A549 (cell line): Measurements from ENCODE around the gene TNS1. TPM values are rescaled to one million over a fixed set of nuclear protein-coding genes. Genes with fewer than 3 reads are reported as not detected.
"Not testable (repeated sequence)": the region's sequence is repeated elsewhere in the genome, so short reads cannot be mapped to it uniquely, and the experiment has no call there.

Experiments used
- ATAC-seq, 2 experiments: fragments of 200-7000 bp in 1 of 2; fragments of >200 bp in 1 of 2; cut with Nextera tagmentation in 1 of 2; cut with Tn5 transposase in 1 of 2; 3 replicates each; pipeline versions ENCODE4 v1.8.0 to v1.9.1; 2018 to 2020; ENCODE audit warnings: mild to moderate bottlenecking in 1 of 2, moderate library complexity in 1 of 2
- CTCF ChIA-PET: fragments of 300-600 bp; sonication (Branson Sonifier 250); formaldehyde crosslinking; extraction: SDS; loops from one replicate; lab custom pipeline; 2021; ENCODE audit warnings: antibody characterized with exemption, inconsistent platforms; lab: Yijun Ruan, JAX
- POLR2A ChIA-PET: fragments of 350-600 bp; formaldehyde crosslinking; extraction: SDS; loops from one replicate; lab custom pipeline; 2021; ENCODE audit warnings: antibody characterized with exemption, inconsistent platforms; lab: Yijun Ruan, JAX
- DNase-seq, 2 experiments: peaks; one replicate each; pipeline versions ENCODE4 v3.0.0 to v3.0.0-alpha.2; 2011 to 2016; ENCODE audit warnings: low read depth in 1 of 2, low spot score in 1 of 2
- FAIRE-seq: peaks from 2 replicates; lab custom pipeline; 2011; peaks lifted over from hg19 to GRCh38; lab: Jason Lieb, UNC
- H3K27ac ChIP-seq, 2 experiments: fragments of >200 bp; sonication (Bioruptor Twin); formaldehyde crosslinking; 3 replicates each; pipeline ENCODE4 v1.5.1; 2016 to 2017
- H3K4me1 ChIP-seq: fragments of >200 bp; sonication (Bioruptor Twin); formaldehyde crosslinking; 3 replicates; pipeline ENCODE4 v1.6.1; 2016
- H3K4me2 ChIP-seq: fragments of >200 bp; sonication (Bioruptor Twin); formaldehyde crosslinking; 3 replicates; pipeline ENCODE4 v1.6.1; 2016
- H3K4me3 ChIP-seq: fragments of >200 bp; sonication (Bioruptor Twin); formaldehyde crosslinking; 3 replicates; pipeline ENCODE4 v1.5.1; 2016
- H3K9me3 ChIP-seq: fragments of >200 bp; sonication (Bioruptor Twin); formaldehyde crosslinking; 3 replicates; pipeline ENCODE4 v1.6.1; 2016
- CEBPB ChIP-seq, 2 experiments: fragments of >200 bp in 1 of 2; sonication (Bioruptor Twin) in 1 of 2; formaldehyde crosslinking in 1 of 2; IDR thresholded peaks; 2 replicates each; pipeline ENCODE4 v1.6.1; 2012 to 2016
- CHD4 ChIP-seq: fragments of 200-600 bp; sonication (generic); IDR thresholded peaks from 2 replicates; pipeline ENCODE4 v1.6.1; 2016; ENCODE audit warnings: antibody characterized with exemption, mild to moderate bottlenecking, borderline replicate concordance
- ELK1 ChIP-seq: fragments of 150-350 bp; IDR thresholded peaks from 2 replicates; pipeline ENCODE4 v1.6.1; 2014; ENCODE audit warnings: low read depth, mild to moderate bottlenecking, low read length
- HDAC2 ChIP-seq: fragments of 200-600 bp; sonication (generic); IDR thresholded peaks from 2 replicates; pipeline ENCODE4 v1.6.1; 2016
- HES2 ChIP-seq: fragments of >200 bp; sonication (Bioruptor Twin); formaldehyde crosslinking; IDR thresholded peaks from 2 replicates; pipeline ENCODE4 v1.6.1; 2016
- HEYL ChIP-seq: fragments of 250-450 bp; sonication (Bioruptor Pico); IDR thresholded peaks from 2 replicates; pipeline ENCODE4 v1.8.0; 2021; ENCODE audit warnings: mild to moderate bottlenecking, moderate library complexity
- HOXB5 ChIP-seq: fragments of 250-450 bp; sonication (Bioruptor Pico); IDR thresholded peaks from 2 replicates; pipeline ENCODE4 v1.5.0; 2020; ENCODE audit warnings: mild to moderate bottlenecking, moderate library complexity
- JUN ChIP-seq, 2 experiments: fragments of >200 bp; sonication (Bioruptor Twin); formaldehyde crosslinking; IDR thresholded peaks; 2 replicates in 1 of 2; 3 replicates in 1 of 2; pipeline ENCODE4 v1.6.1; 2016 to 2017
- NPAS2 ChIP-seq: fragments of 250-450 bp; sonication (Bioruptor Pico); IDR thresholded peaks from 2 replicates; pipeline ENCODE4 v1.8.0; 2022; ENCODE audit warnings: mild to moderate bottlenecking, moderate library complexity, borderline replicate concordance
- NR3C1 ChIP-seq: fragments of >200 bp; sonication (Bioruptor Twin); formaldehyde crosslinking; IDR thresholded peaks from 3 replicates; pipeline ENCODE4 v1.6.1; 2017
- PBX3 ChIP-seq: IDR thresholded peaks from 2 replicates; pipeline ENCODE4 v1.6.1; 2012
- PHF8 ChIP-seq: fragments of 200-600 bp; sonication (generic); IDR thresholded peaks from 2 replicates; pipeline ENCODE4 v1.6.1; 2016; ENCODE audit warnings: low read depth, mild to moderate bottlenecking, antibody characterized with exemption, moderate library complexity, borderline replicate concordance
- POLR2AphosphoS2 ChIP-seq: conservative IDR thresholded peaks from 2 replicates; pipeline ENCODE4 v1.6.1; 2012; ENCODE audit warnings: low read length, improper control_type of control experiment, inconsistent platforms
- RAD21 ChIP-seq, 2 experiments: fragments of >200 bp in 1 of 2; sonication (Bioruptor Twin) in 1 of 2; formaldehyde crosslinking in 1 of 2; IDR thresholded peaks in 1 of 2; conservative IDR thresholded peaks in 1 of 2; 2 replicates in 1 of 2; 3 replicates in 1 of 2; pipeline ENCODE4 v1.6.1; 2012 to 2018; ENCODE audit warnings: inconsistent platforms in 1 of 2
- RNF2 ChIP-seq: fragments of 200-600 bp; sonication (generic); IDR thresholded peaks from 2 replicates; pipeline ENCODE4 v1.6.1; 2016; ENCODE audit warnings: low read depth, mild to moderate bottlenecking, antibody characterized with exemption, moderate library complexity, borderline replicate concordance
- SREBF2 ChIP-seq: fragments of 450-650 bp; IDR thresholded peaks from 2 replicates; pipeline ENCODE4 v1.6.1; 2014; ENCODE audit warnings: mild to moderate bottlenecking, moderate library complexity
- TFCP2L1 ChIP-seq: fragments of 250-450 bp; sonication (Bioruptor Pico); IDR thresholded peaks from 2 replicates; pipeline ENCODE4 v1.5.0; 2021; ENCODE audit warnings: mild to moderate bottlenecking
- ZC3H11A ChIP-seq: fragments of 450-650 bp; IDR thresholded peaks from 2 replicates; pipeline ENCODE4 v1.6.1; 2014; ENCODE audit warnings: antibody characterized with exemption, mild to moderate bottlenecking
- ZFP36 ChIP-seq: fragments of 450-650 bp; IDR thresholded peaks from 2 replicates; pipeline ENCODE4 v1.6.1; 2014; ENCODE audit warnings: borderline replicate concordance; ENCODE audit not compliant: partially characterized antibody
- ZNF302 ChIP-seq: fragments of 250-450 bp; sonication (Bioruptor Pico); IDR thresholded peaks from 2 replicates; pipeline ENCODE4 v1.9.0; 2021; ENCODE audit warnings: inconsistent platforms, mild to moderate bottlenecking, moderate library complexity
- WGBS: methylation state at CpG from one replicate; pipeline ENCODE4 v1.1.6; 2017; ENCODE audit errors: missing lambda C conversion rate; 5-methylcytosine and 5-hydroxymethylcytosine counted together
- polyA plus RNA-seq, 4 experiments: library from polyadenylated mRNA; depleted of rRNA in 3 of 4; stranded (reverse); fragments of >200 nt; fragmentation: RNase III in 1 of 4; extraction: RNeasy Plus Mini Kit Qiagen cat#74134 plus additional on column Dnase treatment in 1 of 4; gene quantifications; 2 replicates in 3 of 4; 3 replicates in 1 of 4; pipeline ENCODE4 v1.2.3, GENCODE V29; 2011 to 2017
- TF ChIP-seq, protein P1 (sequence below): IDR thresholded peaks from 2 replicates; pipeline ENCODE4 v1.6.1; 2012; ENCODE audit warnings: low read depth, borderline replicate concordance
- TF ChIP-seq, protein P2 (sequence below): fragments of 450-650 bp; IDR thresholded peaks from 2 replicates; pipeline ENCODE4 v1.6.1; 2014; ENCODE audit warnings: antibody characterized with exemption

Gene TNS1
- polyA plus RNA-seq, 2 of the 4 experiments (the other 2 are of a cell fraction) = 4.9 to 10.6 TPM

- POLR2A ChIA-PET = no interaction called here
- no peak for ATAC-seq
- Histone ChIP-seq H3K4me2 (no peak overlapping the region), H3K4me3 (no peak overlapping the region), H3K9me3 (no peaks in the 10 kb centered on the region)
- TF ChIP-seq PHF8 (no peak), ZC3H11A (no peak), HEYL (CRISPR knock-in tag) (no peak), NR3C1 (no peak), RAD21 (conservative IDR thresholded peaks at IDR 0.05 in 1 of 2, IDR thresholded peaks at IDR 0.05 in 1 of 2) (no peak), SREBF2 (no peak), ZNF302 (CRISPR knock-in tag) (no peak)
- TF ChIP-seq, all 56 proteins: peak for 0
- H3K27ac ChIP-seq = no peak overlapping the region
- DNase-seq (no peak), FAIRE-seq (no peak)
- WGBS = 29% methylated on average over 7 of the region's 7 CpGs
- no peaks in the 10 kb centered on the region for H3K4me1 ChIP-seq
- CTCF ChIA-PET = interaction anchor here (0.8 to 3.1 kb wide), 2 partner anchors 20 to 77 kb away, joined by 3 to 10 read pairs; no protein-coding TSS in a partner anchor
These were observed 193.1 kb downstream of the TNS1 start for GRCh38 chr2:217809736-217810135.

GRCh38 chr2:217808967-217809366 is 193.8 kb downstream of the TNS1 start:
- ATAC-seq, H3K27ac ChIP-seq, POLR2A ChIA-PET, H3K4me1 ChIP-seq, FAIRE-seq, H3K4me3 ChIP-seq, H3K9me3 ChIP-seq, DNase-seq, H3K4me2 ChIP-seq: not testable (repeated sequence)
- 12% methylated on average over 3 of the region's 3 CpGs for WGBS
- CTCF ChIA-PET = interaction anchor here (0.6 to 12.5 kb wide), 3 partner anchors 19 to 393 kb away, joined by 3 to 86 read pairs (median 10); no protein-coding TSS in a partner anchor

GRCh38 chr2:217808326-217808725 is 194.5 kb downstream of the TNS1 start:
- ATAC-seq = no peak
- H3K4me2 ChIP-seq = no peak overlapping the region
- no peak overlapping the region for H3K4me3 ChIP-seq
- no peaks in the 10 kb centered on the region for H3K4me1 ChIP-seq
- TF ChIP-seq CEBPB (IDR thresholded peaks at IDR 0.05) (no peak), TFCP2L1 (no peak), PBX3 (no peak), HES2 (no peak), HOXB5 (no peak), CHD4 (no peak), POLR2AphosphoS2 (no peak), NPAS2 (no peak), SREBF2 (no peak), ELK1 (no peak), JUN (IDR thresholded peaks at IDR 0.05) (no peak), ZFP36 (no peak), NR3C1 (no peak), RNF2 (no peak), HDAC2 (no peak)
- TF ChIP-seq, protein P1, sequence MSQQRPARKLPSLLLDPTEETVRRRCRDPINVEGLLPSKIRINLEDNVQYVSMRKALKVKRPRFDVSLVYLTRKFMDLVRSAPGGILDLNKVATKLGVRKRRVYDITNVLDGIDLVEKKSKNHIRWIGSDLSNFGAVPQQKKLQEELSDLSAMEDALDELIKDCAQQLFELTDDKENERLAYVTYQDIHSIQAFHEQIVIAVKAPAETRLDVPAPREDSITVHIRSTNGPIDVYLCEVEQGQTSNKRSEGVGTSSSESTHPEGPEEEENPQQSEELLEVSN = no peak
- TF ChIP-seq, protein P2, sequence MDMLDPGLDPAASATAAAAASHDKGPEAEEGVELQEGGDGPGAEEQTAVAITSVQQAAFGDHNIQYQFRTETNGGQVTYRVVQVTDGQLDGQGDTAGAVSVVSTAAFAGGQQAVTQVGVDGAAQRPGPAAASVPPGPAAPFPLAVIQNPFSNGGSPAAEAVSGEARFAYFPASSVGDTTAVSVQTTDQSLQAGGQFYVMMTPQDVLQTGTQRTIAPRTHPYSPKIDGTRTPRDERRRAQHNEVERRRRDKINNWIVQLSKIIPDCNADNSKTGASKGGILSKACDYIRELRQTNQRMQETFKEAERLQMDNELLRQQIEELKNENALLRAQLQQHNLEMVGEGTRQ = no peak
- TF ChIP-seq, all 56 proteins: peak for 0
- no peaks in the 10 kb centered on the region for H3K9me3 ChIP-seq
- DNase-seq (no peak), FAIRE-seq (no peak)
- POLR2A ChIA-PET = no interaction called here
- CTCF ChIA-PET = interaction anchor here (0.6 to 12.5 kb wide), 4 partner anchors 18 to 394 kb away, joined by 3 to 86 read pairs (median 6); no protein-coding TSS in a partner anchor
- WGBS = 36% methylated on average over 3 of the region's 3 CpGs
- no peak overlapping the region for H3K27ac ChIP-seq
